Keratinocyte (primary cell): ENCODE measurements around the gene RAB11A. TPM values are rescaled to one million over a fixed set of nuclear protein-coding genes. Genes with fewer than 3 reads are reported as not detected.

ENCODE experiments used
- DNase-seq: peaks from one replicate; pipeline ENCODE4 v3.0.0-alpha.2; 2011; ENCODE audit warnings: low read depth, missing footprints, low spot score
- FAIRE-seq: peaks from 2 replicates; lab custom pipeline; 2011; peaks lifted over from hg19 to GRCh38; lab: Jason Lieb, UNC
- H2AFZ ChIP-seq: 2 replicates; pipeline ENCODE4 v1.6.0; 2012; ENCODE audit warnings: low read length, control low read depth, inconsistent platforms; ENCODE audit not compliant: control insufficient read depth
- H3K27ac ChIP-seq: 2 replicates; pipeline ENCODE4 v1.5.1; 2011; ENCODE audit warnings: low read length; ENCODE audit not compliant: control insufficient read depth, insufficient read depth
- H3K27me3 ChIP-seq: 3 replicates; pipeline ENCODE4 v1.6.0; 2011; ENCODE audit warnings: low read length; ENCODE audit not compliant: control insufficient read depth, insufficient read depth; ENCODE audit errors: extremely low read depth
- H3K36me3 ChIP-seq, 2 experiments: 2 replicates in 1 of 2; 3 replicates in 1 of 2; pipeline ENCODE4 v1.5.1; 2011; ENCODE audit warnings: low read length in 2 of 2, mild to moderate bottlenecking in 1 of 2; ENCODE audit not compliant: control insufficient read depth in 2 of 2, insufficient read depth in 2 of 2; ENCODE audit errors: extremely low read depth in 1 of 2
- H3K4me1 ChIP-seq: 3 replicates; pipeline ENCODE4 v1.5.1; 2011; ENCODE audit warnings: low read length; ENCODE audit not compliant: control insufficient read depth, insufficient read depth; ENCODE audit errors: extremely low read depth
- H3K4me2 ChIP-seq: 3 replicates; pipeline ENCODE4 v1.6.0; 2011; ENCODE audit warnings: low read depth, low read length; ENCODE audit not compliant: control insufficient read depth, insufficient read depth; ENCODE audit errors: extremely low read depth
- H3K4me3 ChIP-seq, 3 experiments: fragments of 200-600 bp in 1 of 3; sonication (generic) in 1 of 3; 2 replicates in 2 of 3; 3 replicates in 1 of 3; pipeline ENCODE4 v1.5.1; 2011 to 2016; ENCODE audit warnings: low read length in 3 of 3, mild to moderate bottlenecking in 3 of 3, control low read depth in 2 of 3, inconsistent platforms in 1 of 3, low read depth in 1 of 3, mixed read lengths in 1 of 3, mixed run types in 1 of 3, moderate library complexity in 1 of 3; ENCODE audit not compliant: control insufficient read depth in 2 of 3, insufficient read depth in 2 of 3; ENCODE audit errors: extremely low read depth in 1 of 3
- H3K79me2 ChIP-seq: 2 replicates; pipeline ENCODE4 v1.6.0; 2012; ENCODE audit warnings: low read length; ENCODE audit not compliant: control insufficient read depth, insufficient read depth
- H3K9ac ChIP-seq: 3 replicates; pipeline ENCODE4 v1.6.0; 2011; ENCODE audit warnings: low read length; ENCODE audit not compliant: control insufficient read depth, insufficient read depth; ENCODE audit errors: extremely low read depth
- H3K9me1 ChIP-seq: 3 replicates; pipeline ENCODE4 v1.6.0; 2011; ENCODE audit warnings: low read length; ENCODE audit not compliant: control insufficient read depth, insufficient read depth; ENCODE audit errors: extremely low read depth
- H3K9me3 ChIP-seq: 2 replicates; pipeline ENCODE4 v1.5.1; 2012; ENCODE audit warnings: low read depth, low read length; ENCODE audit not compliant: control insufficient read depth
- H4K20me1 ChIP-seq: 3 replicates; pipeline ENCODE4 v1.6.0; 2011; ENCODE audit warnings: low read length; ENCODE audit not compliant: control insufficient read depth, insufficient read depth; ENCODE audit errors: extremely low read depth
- CTCF ChIP-seq, 3 experiments: IDR thresholded peaks in 1 of 3; conservative IDR thresholded peaks in 1 of 3; optimal IDR thresholded peaks in 1 of 3; 2 replicates in 2 of 3; 3 replicates in 1 of 3; pipeline versions ENCODE3 to v1.5.1; 2011; ENCODE audit warnings: low read length in 3 of 3, mild to moderate bottlenecking in 3 of 3, moderate library complexity in 2 of 3, control low read depth in 1 of 3, inconsistent platforms in 1 of 3; ENCODE audit not compliant: insufficient read depth in 2 of 3; ENCODE audit errors: extremely low read depth in 1 of 3
- EZH2 ChIP-seq: IDR thresholded peaks from one replicate; pipeline ENCODE4 v1.6.1; 2012; ENCODE audit warnings: inconsistent platforms, mild to moderate bottlenecking, low read length, moderate library complexity
- dilution Hi-C: fragments of 300-500 bp; cut with MboI; formaldehyde crosslinking; loops from one replicate; pipeline ENCODE4 v1.7.0; 2020; ENCODE audit warnings: low sequenced_read_pairs; ENCODE audit not compliant: extremely low pct_ligation_motif_present
- polyA plus RNA-seq, 5 experiments: library from polyadenylated mRNA; depleted of rRNA in 3 of 5; stranded (reverse) in 3 of 5; stranded (forward) in 1 of 5; unstranded in 1 of 5; fragments of >200 nt; gene quantifications; 1 replicate in 1 of 5; 2 replicates in 3 of 5; 3 replicates in 1 of 5; pipeline versions ENCODE4 v1.2.1 to v1.2.3, GENCODE V29; 2011 to 2012; ENCODE audit warnings: missing spikeins in 2 of 5, low read depth in 1 of 5, low replicate concordance in 1 of 5

Gene RAB11A
- polyA plus RNA-seq, 1 donor (not counting 4 experiments of a cell fraction or from before 2014, with no cell fraction given), result 537 TPM

GRCh38 chr15:65839985-65840384 is 29.3 kb upstream of the RAB11A start:
- dilution Hi-C loops, result no loop called here
- H3K27me3 ChIP-seq, result no peaks in the 10 kb centered on the region
- no peaks in the 10 kb centered on the region for H3K9me3 ChIP-seq
- H3K4me3 ChIP-seq, result no peak overlapping the region
- no peak for DNase-seq
- H3K36me3 ChIP-seq, result no peaks in the 10 kb centered on the region
- no peak overlapping the region for H3K4me2 ChIP-seq
- H3K9me1 ChIP-seq, result no peaks in the 10 kb centered on the region
- no peak overlapping the region for H3K9ac ChIP-seq
- no peaks in the 10 kb centered on the region for H4K20me1 ChIP-seq
- no peak for FAIRE-seq
- H2AFZ ChIP-seq, result no peak overlapping the region
- no peak overlapping the region for H3K27ac ChIP-seq
- H3K79me2 ChIP-seq, result no peaks in the 10 kb centered on the region
- TF ChIP-seq CTCF (optimal IDR thresholded peaks at IDR 0.05 in 1 of 3, IDR thresholded peaks at IDR 0.05 in 1 of 3, conservative IDR thresholded peaks at IDR 0.05 in 1 of 3; ENCODE audit: extremely low read depth in 1 of 3, insufficient read depth in 2 of 3, low read length in 3 of 3) (no peak), EZH2 (no peak)
- no peaks in the 10 kb centered on the region for H3K4me1 ChIP-seq

GRCh38 chr15:65841121-65841930 is 28.0 kb upstream of the RAB11A start:
- no peak for FAIRE-seq
- H4K20me1 ChIP-seq, result no peaks in the 10 kb centered on the region
- H3K4me2 ChIP-seq, result no peak overlapping the region
- TF ChIP-seq EZH2, result no peak
- TF ChIP-seq CTCF (optimal IDR thresholded peaks at IDR 0.05 in 1 of 3, IDR thresholded peaks at IDR 0.05 in 1 of 3, conservative IDR thresholded peaks at IDR 0.05 in 1 of 3; ENCODE audit: extremely low read depth in 1 of 3, insufficient read depth in 2 of 3, low read length in 3 of 3), result no peak
- H3K27me3 ChIP-seq, result no peaks in the 10 kb centered on the region
- H3K9me3 ChIP-seq, result no peaks in the 10 kb centered on the region
- H3K36me3 ChIP-seq, result no peaks in the 10 kb centered on the region
- no peak overlapping the region for H3K9ac ChIP-seq
- no peak overlapping the region for H2AFZ ChIP-seq
- no peak overlapping the region for H3K27ac ChIP-seq
- no peak overlapping the region for H3K4me3 ChIP-seq
- dilution Hi-C loops, result no loop called here
- no peak for DNase-seq
- peaks cover 4% of the 10 kb centered on the region for H3K4me1 ChIP-seq
- no peaks in the 10 kb centered on the region for H3K79me2 ChIP-seq
- H3K9me1 ChIP-seq, result no peaks in the 10 kb centered on the region
